HepG2 (cell line): ENCODE measurements around the gene DPM2. TPM values are rescaled to one million over a fixed set of nuclear protein-coding genes. Genes with fewer than 3 reads are reported as not detected.

Experiments used
- AKAP8 ChIP-seq: sonication (generic); formaldehyde crosslinking; IDR thresholded peaks from 2 replicates; pipeline ENCODE4 v1.5.1; 2020; ENCODE audit warnings: mild to moderate bottlenecking, missing genetic modification reagents
- JUN ChIP-seq: sonication (generic); formaldehyde crosslinking; IDR thresholded peaks from 2 replicates; pipeline ENCODE4 v1.4.0; 2020; ENCODE audit warnings: mild to moderate bottlenecking, missing genetic modification reagents
- KLF15 ChIP-seq: sonication (generic); formaldehyde crosslinking; IDR thresholded peaks from 2 replicates; pipeline ENCODE4 v1.8.1; 2023; ENCODE audit warnings: borderline replicate concordance, mild to moderate bottlenecking, inconsistent platforms, missing genetic modification reagents, mixed read lengths
- MTF1 ChIP-seq: sonication (generic); formaldehyde crosslinking; IDR thresholded peaks from 2 replicates; pipeline ENCODE4 v1.5.0; 2020; ENCODE audit warnings: missing genetic modification reagents
- NFKB2 ChIP-seq: sonication (generic); formaldehyde crosslinking; IDR thresholded peaks from 2 replicates; pipeline ENCODE4 v1.4.0; 2020; ENCODE audit warnings: missing genetic modification reagents, borderline replicate concordance
- SIN3B ChIP-seq: fragments of 150-350 bp; IDR thresholded peaks from 2 replicates; pipeline ENCODE4 v1.6.1; 2014; ENCODE audit warnings: low read length
- SOX6 ChIP-seq, 2 experiments: fragments of 450-650 bp in 1 of 2; sonication (generic) in 1 of 2; formaldehyde crosslinking in 1 of 2; IDR thresholded peaks; 2 replicates each; pipeline versions ENCODE4 v1.4.0 to v1.6.1; 2017 to 2020; ENCODE audit warnings: antibody characterized with exemption in 1 of 2, mild to moderate bottlenecking in 1 of 2, missing genetic modification reagents in 1 of 2
- ZNF234 ChIP-seq: sonication (generic); formaldehyde crosslinking; conservative IDR thresholded peaks from 2 replicates; pipeline ENCODE4 v1.5.1; 2020; ENCODE audit warnings: mild to moderate bottlenecking, missing genetic modification reagents
- ZNF570 ChIP-seq: sonication (generic); formaldehyde crosslinking; IDR thresholded peaks from 2 replicates; pipeline ENCODE4 v1.4.0; 2020; ENCODE audit warnings: mild to moderate bottlenecking, missing genetic modification reagents, borderline replicate concordance
- polyA plus RNA-seq, 8 experiments: library from polyadenylated mRNA; depleted of rRNA in 3 of 8; stranded (reverse) in 7 of 8; unstranded in 1 of 8; fragments of >200 nt; fragmentation: Illumina TruSeq in 4 of 8; extraction: Trizol in 4 of 8; gene quantifications; 2 replicates each; pipeline versions ENCODE4 v1.2.1 to v1.2.3, GENCODE V29; 2011 to 2016; ENCODE audit warnings: low read depth in 4 of 8, missing spikeins in 1 of 8, mixed read lengths in 1 of 8; ENCODE audit not compliant: insufficient read depth in 1 of 8
- total RNA-seq, 5 experiments: library from RNA; depleted of rRNA; stranded (reverse); fragments of >200 nt; fragmentation: Illumina TruSeq; extraction: Trizol; gene quantifications; 2 replicates each; pipeline ENCODE4 v1.2.3, GENCODE V29; 2016; ENCODE audit warnings: low read depth in 1 of 5
- TF ChIP-seq, protein P1 (sequence below): sonication (generic); formaldehyde crosslinking; conservative IDR thresholded peaks from 2 replicates; pipeline ENCODE4 v1.4.0; 2020; ENCODE audit warnings: missing genetic modification reagents
- TF ChIP-seq, protein P2 (sequence below): sonication (generic); formaldehyde crosslinking; IDR thresholded peaks from 2 replicates; pipeline ENCODE4 v1.5.0; 2020; ENCODE audit warnings: missing genetic modification reagents
- TF ChIP-seq, protein P3 (sequence below): sonication (generic); formaldehyde crosslinking; IDR thresholded peaks from 2 replicates; pipeline ENCODE4 v1.8.0; 2022; ENCODE audit warnings: missing genetic modification reagents, mild to moderate bottlenecking, borderline replicate concordance
- TF ChIP-seq, protein P4 (sequence below): sonication (generic); formaldehyde crosslinking; IDR thresholded peaks from 2 replicates; pipeline ENCODE4 v1.5.1; 2020; ENCODE audit warnings: missing genetic modification reagents, mild to moderate bottlenecking, borderline replicate concordance
- TF ChIP-seq, protein P5 (sequence below): sonication (generic); formaldehyde crosslinking; IDR thresholded peaks from 2 replicates; pipeline ENCODE4 v1.4.0; 2020; ENCODE audit warnings: mild to moderate bottlenecking, low read depth, missing genetic modification reagents
- TF ChIP-seq, protein P6 (sequence below): sonication (generic); formaldehyde crosslinking; IDR thresholded peaks from 2 replicates; pipeline ENCODE4 v1.5.0; 2020; ENCODE audit warnings: missing genetic modification reagents, mild to moderate bottlenecking, borderline replicate concordance
- TF ChIP-seq, protein P7 (sequence below): sonication (generic); formaldehyde crosslinking; IDR thresholded peaks from 2 replicates; pipeline ENCODE4 v1.4.0; 2020; ENCODE audit warnings: missing genetic modification reagents

DPM2 gene
- total and polyA plus RNA-seq, 2 of the 13 experiments (the other 11 are each of a cell fraction or from before 2014, with no cell fraction given) = 24.8 to 35.3 TPM

DNA sequence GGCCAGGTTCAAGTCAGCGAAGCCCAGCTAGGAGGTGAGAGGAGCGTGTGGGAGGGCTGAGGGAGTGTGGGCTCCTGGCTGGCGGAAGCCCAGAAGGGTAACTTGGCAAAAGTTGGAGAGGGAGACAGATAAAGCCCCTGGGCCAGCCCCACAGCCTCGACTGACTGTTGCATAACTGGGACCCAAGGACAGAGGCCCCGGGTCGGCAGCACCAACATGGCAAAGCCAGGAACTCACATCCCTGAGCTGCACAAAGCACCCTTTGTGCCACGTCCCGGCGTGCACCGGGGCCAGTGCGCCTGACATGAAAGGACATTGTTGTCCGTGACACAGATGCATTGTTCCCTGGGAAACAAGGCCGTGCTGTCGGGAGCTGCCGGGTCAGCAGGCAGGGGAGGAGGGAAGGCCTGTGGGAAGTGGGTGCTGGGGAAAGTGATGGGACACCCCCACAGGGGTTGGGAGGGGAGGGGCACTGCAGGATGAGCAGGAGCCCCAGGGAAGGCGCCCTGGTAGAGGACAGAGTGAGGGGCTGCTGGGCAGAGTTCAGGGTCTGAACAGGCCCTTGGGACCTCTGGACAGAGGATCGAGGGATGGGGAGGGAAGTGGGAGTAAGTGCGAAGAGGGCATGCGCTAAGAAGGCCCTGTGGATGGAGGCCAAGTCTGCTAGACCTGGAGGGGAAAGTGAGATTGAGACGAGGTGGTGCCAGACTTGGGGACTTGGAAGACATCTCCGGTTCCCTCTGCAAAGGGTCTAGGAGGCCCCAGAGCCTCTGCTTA lies 13.0 kb upstream of the DPM2 start (continued):
- TF ChIP-seq, protein P1, sequence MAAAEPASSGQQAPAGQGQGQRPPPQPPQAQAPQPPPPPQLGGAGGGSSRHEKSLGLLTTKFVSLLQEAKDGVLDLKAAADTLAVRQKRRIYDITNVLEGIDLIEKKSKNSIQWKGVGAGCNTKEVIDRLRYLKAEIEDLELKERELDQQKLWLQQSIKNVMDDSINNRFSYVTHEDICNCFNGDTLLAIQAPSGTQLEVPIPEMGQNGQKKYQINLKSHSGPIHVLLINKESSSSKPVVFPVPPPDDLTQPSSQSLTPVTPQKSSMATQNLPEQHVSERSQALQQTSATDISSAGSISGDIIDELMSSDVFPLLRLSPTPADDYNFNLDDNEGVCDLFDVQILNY = no peak
- TF ChIP-seq, protein P2, sequence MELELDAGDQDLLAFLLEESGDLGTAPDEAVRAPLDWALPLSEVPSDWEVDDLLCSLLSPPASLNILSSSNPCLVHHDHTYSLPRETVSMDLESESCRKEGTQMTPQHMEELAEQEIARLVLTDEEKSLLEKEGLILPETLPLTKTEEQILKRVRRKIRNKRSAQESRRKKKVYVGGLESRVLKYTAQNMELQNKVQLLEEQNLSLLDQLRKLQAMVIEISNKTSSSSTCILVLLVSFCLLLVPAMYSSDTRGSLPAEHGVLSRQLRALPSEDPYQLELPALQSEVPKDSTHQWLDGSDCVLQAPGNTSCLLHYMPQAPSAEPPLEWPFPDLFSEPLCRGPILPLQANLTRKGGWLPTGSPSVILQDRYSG (CRISPR knock-in tag) = no peak
- no peak for TF ChIP-seq KLF15 (CRISPR knock-in tag)
- TF ChIP-seq, protein P3, sequence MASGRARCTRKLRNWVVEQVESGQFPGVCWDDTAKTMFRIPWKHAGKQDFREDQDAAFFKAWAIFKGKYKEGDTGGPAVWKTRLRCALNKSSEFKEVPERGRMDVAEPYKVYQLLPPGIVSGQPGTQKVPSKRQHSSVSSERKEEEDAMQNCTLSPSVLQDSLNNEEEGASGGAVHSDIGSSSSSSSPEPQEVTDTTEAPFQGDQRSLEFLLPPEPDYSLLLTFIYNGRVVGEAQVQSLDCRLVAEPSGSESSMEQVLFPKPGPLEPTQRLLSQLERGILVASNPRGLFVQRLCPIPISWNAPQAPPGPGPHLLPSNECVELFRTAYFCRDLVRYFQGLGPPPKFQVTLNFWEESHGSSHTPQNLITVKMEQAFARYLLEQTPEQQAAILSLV = peak; percentile 80
- TF ChIP-seq ZNF234 (CRISPR knock-in tag) = no peak
- TF ChIP-seq ZNF570 = no peak
- peak; percentile 82 for TF ChIP-seq AKAP8 (CRISPR knock-in tag)
- no peak for TF ChIP-seq SIN3B
- TF ChIP-seq, protein P4, sequence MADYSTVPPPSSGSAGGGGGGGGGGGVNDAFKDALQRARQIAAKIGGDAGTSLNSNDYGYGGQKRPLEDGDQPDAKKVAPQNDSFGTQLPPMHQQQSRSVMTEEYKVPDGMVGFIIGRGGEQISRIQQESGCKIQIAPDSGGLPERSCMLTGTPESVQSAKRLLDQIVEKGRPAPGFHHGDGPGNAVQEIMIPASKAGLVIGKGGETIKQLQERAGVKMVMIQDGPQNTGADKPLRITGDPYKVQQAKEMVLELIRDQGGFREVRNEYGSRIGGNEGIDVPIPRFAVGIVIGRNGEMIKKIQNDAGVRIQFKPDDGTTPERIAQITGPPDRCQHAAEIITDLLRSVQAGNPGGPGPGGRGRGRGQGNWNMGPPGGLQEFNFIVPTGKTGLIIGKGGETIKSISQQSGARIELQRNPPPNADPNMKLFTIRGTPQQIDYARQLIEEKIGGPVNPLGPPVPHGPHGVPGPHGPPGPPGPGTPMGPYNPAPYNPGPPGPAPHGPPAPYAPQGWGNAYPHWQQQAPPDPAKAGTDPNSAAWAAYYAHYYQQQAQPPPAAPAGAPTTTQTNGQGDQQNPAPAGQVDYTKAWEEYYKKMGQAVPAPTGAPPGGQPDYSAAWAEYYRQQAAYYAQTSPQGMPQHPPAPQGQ = 0 out of 2 replicates have a peak, but pooled peaks have one; percentile 83
- TF ChIP-seq MTF1 = no peak
- TF ChIP-seq, protein P5, sequence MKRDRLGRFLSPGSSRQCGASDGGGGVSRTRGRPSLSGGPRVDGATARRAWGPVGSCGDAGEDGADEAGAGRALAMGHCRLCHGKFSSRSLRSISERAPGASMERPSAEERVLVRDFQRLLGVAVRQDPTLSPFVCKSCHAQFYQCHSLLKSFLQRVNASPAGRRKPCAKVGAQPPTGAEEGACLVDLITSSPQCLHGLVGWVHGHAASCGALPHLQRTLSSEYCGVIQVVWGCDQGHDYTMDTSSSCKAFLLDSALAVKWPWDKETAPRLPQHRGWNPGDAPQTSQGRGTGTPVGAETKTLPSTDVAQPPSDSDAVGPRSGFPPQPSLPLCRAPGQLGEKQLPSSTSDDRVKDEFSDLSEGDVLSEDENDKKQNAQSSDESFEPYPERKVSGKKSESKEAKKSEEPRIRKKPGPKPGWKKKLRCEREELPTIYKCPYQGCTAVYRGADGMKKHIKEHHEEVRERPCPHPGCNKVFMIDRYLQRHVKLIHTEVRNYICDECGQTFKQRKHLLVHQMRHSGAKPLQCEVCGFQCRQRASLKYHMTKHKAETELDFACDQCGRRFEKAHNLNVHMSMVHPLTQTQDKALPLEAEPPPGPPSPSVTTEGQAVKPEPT = no peak
- TF ChIP-seq JUN (CRISPR knock-in tag) = 0 out of 2 replicates have a peak, but pooled peaks have one; percentile 33
- TF ChIP-seq, protein P6, sequence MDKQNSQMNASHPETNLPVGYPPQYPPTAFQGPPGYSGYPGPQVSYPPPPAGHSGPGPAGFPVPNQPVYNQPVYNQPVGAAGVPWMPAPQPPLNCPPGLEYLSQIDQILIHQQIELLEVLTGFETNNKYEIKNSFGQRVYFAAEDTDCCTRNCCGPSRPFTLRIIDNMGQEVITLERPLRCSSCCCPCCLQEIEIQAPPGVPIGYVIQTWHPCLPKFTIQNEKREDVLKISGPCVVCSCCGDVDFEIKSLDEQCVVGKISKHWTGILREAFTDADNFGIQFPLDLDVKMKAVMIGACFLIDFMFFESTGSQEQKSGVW (CRISPR knock-in tag) = no peak
- TF ChIP-seq, protein P7, sequence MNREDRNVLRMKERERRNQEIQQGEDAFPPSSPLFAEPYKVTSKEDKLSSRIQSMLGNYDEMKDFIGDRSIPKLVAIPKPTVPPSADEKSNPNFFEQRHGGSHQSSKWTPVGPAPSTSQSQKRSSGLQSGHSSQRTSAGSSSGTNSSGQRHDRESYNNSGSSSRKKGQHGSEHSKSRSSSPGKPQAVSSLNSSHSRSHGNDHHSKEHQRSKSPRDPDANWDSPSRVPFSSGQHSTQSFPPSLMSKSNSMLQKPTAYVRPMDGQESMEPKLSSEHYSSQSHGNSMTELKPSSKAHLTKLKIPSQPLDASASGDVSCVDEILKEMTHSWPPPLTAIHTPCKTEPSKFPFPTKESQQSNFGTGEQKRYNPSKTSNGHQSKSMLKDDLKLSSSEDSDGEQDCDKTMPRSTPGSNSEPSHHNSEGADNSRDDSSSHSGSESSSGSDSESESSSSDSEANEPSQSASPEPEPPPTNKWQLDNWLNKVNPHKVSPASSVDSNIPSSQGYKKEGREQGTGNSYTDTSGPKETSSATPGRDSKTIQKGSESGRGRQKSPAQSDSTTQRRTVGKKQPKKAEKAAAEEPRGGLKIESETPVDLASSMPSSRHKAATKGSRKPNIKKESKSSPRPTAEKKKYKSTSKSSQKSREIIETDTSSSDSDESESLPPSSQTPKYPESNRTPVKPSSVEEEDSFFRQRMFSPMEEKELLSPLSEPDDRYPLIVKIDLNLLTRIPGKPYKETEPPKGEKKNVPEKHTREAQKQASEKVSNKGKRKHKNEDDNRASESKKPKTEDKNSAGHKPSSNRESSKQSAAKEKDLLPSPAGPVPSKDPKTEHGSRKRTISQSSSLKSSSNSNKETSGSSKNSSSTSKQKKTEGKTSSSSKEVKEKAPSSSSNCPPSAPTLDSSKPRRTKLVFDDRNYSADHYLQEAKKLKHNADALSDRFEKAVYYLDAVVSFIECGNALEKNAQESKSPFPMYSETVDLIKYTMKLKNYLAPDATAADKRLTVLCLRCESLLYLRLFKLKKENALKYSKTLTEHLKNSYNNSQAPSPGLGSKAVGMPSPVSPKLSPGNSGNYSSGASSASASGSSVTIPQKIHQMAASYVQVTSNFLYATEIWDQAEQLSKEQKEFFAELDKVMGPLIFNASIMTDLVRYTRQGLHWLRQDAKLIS (CRISPR knock-in tag) = no peak
- peak; percentile 85; the same call in 1 of the 2 replicates for TF ChIP-seq NFKB2 (CRISPR knock-in tag)
- TF ChIP-seq SOX6 (IDR thresholded peaks at IDR 0.05) = peak; percentile 99
- peak; percentile 100 for TF ChIP-seq SOX6 (CRISPR knock-in tag; IDR thresholded peaks at IDR 0.05)
